KBM-7 (cell line): ENCODE results near the gene MUS81.
"Not testable (repeated sequence)": the region's sequence is repeated elsewhere in the genome, so short reads cannot be mapped to it uniquely, and the experiment has no call there.

Experiments
- DNase-seq: peaks from one replicate; pipeline ENCODE4 v3.0.0-alpha.2; 2015
- in situ Hi-C: fragments of 300-500 bp; cut with MboI; formaldehyde crosslinking; loops from 2 replicates; pipeline ENCODE4 v1.14.3; 2020; ENCODE audit warnings: low sequenced_read_pairs, low pct_unique_long_range_greater_than_20kb, mixed read lengths

The MUS81 gene

GRCh38 chr11:65860278-65861164, at the start of gene MUS81:
Gene MUS81, plus strand, starts transcription at chr11:65860433. Its CDS starts 321 bp downstream, at chr11:65860754.
- in situ Hi-C loops: no loop called here
- peak; percentile 99 for DNase-seq

GRCh38 chr11:65811764-65812475, 48.3 kb upstream of the MUS81 start:
- no peak for DNase-seq
- in situ Hi-C loops: no loop called here

GRCh38 chr11:65814131-65814985, 45.9 kb upstream of the MUS81 start:
- in situ Hi-C loops: no loop called here
- DNase-seq: no peak

- DNase-seq: no peak
- in situ Hi-C loops: no loop called here
Measured at GRCh38 chr11:65814986-65815565, 45.2 kb upstream of the MUS81 start.

- in situ Hi-C loops: no loop called here
- no peak for DNase-seq
Measured at GRCh38 chr11:65816696-65817095, 43.5 kb upstream of the MUS81 start.

GRCh38 chr11:65817312-65817834, 42.9 kb upstream of the MUS81 start:
- in situ Hi-C loops: no loop called here
- peak; percentile 22 for DNase-seq

GRCh38 chr11:65817835-65818680, 42.2 kb upstream of the MUS81 start:
- DNase-seq: peak; percentile 90
- in situ Hi-C loops: no loop called here

- in situ Hi-C loops: no loop called here
- DNase-seq: no peak
Measured at GRCh38 chr11:65821107-65821506, 39.1 kb upstream of the MUS81 start.

GRCh38 chr11:65822776-65823528, 37.3 kb upstream of the MUS81 start:
- in situ Hi-C loops: no loop called here
- no peak for DNase-seq

- no peak for DNase-seq
Measured at GRCh38 chr11:65826984-65827735, 33.1 kb upstream of the MUS81 start.

GRCh38 chr11:65829459-65829858, 30.8 kb upstream of the MUS81 start:
- in situ Hi-C loops: no loop called here
- no peak for DNase-seq

More at GRCh38 chr11:65826984-65827735, 33.1 kb upstream of the MUS81 start:
- in situ Hi-C loops: no loop called here

- in situ Hi-C loops, DNase-seq: not testable (repeated sequence)
Measured at GRCh38 chr11:65832231-65832630, 28.0 kb upstream of the MUS81 start.

- in situ Hi-C loops: no loop called here
- DNase-seq: peak; percentile 96
Measured at GRCh38 chr11:65833297-65834030, 26.8 kb upstream of the MUS81 start, which contains the start of gene SNX32. Gene SNX32, plus strand, starts transcription at chr11:65833963. Its CDS starts 103 bp downstream, at chr11:65834066.

- no peak for DNase-seq
- in situ Hi-C loops: no loop called here
Measured at GRCh38 chr11:65834202-65834601, 26.0 kb upstream of the MUS81 start.

GRCh38 chr11:65842144-65842543, 18.1 kb upstream of the MUS81 start:
- DNase-seq: no peak
- in situ Hi-C loops: no loop called here

- DNase-seq: no peak
- in situ Hi-C loops: no loop called here
Measured at GRCh38 chr11:65843811-65844210, 16.4 kb upstream of the MUS81 start.
